ENCODE data around the gene ZCCHC9.

GRCh38 chr5:81337803-81338202 lies 36.4 kb downstream of the ZCCHC9 start:
- TF ChIP-seq EZH2phosphoT487 (IDR thresholded peaks at IDR 0.05; ENCODE audit: borderline replicate concordance, low read depth, low read length) = no peak
- TF ChIP-seq, protein P1, sequence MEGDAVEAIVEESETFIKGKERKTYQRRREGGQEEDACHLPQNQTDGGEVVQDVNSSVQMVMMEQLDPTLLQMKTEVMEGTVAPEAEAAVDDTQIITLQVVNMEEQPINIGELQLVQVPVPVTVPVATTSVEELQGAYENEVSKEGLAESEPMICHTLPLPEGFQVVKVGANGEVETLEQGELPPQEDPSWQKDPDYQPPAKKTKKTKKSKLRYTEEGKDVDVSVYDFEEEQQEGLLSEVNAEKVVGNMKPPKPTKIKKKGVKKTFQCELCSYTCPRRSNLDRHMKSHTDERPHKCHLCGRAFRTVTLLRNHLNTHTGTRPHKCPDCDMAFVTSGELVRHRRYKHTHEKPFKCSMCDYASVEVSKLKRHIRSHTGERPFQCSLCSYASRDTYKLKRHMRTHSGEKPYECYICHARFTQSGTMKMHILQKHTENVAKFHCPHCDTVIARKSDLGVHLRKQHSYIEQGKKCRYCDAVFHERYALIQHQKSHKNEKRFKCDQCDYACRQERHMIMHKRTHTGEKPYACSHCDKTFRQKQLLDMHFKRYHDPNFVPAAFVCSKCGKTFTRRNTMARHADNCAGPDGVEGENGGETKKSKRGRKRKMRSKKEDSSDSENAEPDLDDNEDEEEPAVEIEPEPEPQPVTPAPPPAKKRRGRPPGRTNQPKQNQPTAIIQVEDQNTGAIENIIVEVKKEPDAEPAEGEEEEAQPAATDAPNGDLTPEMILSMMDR (conservative IDR thresholded peaks at IDR 0.05; ENCODE audit: low read length) = no peak
